Fibroblast of villous mesenchyme (primary cell): ENCODE data around the gene NFKBIE. TPM values are rescaled to one million over a fixed set of nuclear protein-coding genes. Genes with fewer than 3 reads are reported as not detected.
A peak's percentile ranks its signal among the peaks of the same experiment; 100 is the strongest.

Experiments used
- DNase-seq: peaks from one replicate; pipeline ENCODE4 v3.0.0-alpha.2; 2010; ENCODE audit warnings: low read depth
- H3K4me3 ChIP-seq: 2 replicates; pipeline ENCODE4 v1.5.1; 2011; ENCODE audit warnings: low read depth, mild to moderate bottlenecking, low read length
- CTCF ChIP-seq: IDR thresholded peaks from 2 replicates; pipeline ENCODE4 v1.5.1; 2012; ENCODE audit warnings: low read depth, mild to moderate bottlenecking, low read length; ENCODE audit not compliant: insufficient read depth
- total RNA-seq: library from RNA; depleted of rRNA; stranded (reverse); fragments of >200 nt; gene quantifications from 2 replicates; pipeline ENCODE4 v1.2.3, GENCODE V29; 2012

Gene NFKBIE
- total RNA-seq, 1 donor = 17.7 TPM

DNA sequence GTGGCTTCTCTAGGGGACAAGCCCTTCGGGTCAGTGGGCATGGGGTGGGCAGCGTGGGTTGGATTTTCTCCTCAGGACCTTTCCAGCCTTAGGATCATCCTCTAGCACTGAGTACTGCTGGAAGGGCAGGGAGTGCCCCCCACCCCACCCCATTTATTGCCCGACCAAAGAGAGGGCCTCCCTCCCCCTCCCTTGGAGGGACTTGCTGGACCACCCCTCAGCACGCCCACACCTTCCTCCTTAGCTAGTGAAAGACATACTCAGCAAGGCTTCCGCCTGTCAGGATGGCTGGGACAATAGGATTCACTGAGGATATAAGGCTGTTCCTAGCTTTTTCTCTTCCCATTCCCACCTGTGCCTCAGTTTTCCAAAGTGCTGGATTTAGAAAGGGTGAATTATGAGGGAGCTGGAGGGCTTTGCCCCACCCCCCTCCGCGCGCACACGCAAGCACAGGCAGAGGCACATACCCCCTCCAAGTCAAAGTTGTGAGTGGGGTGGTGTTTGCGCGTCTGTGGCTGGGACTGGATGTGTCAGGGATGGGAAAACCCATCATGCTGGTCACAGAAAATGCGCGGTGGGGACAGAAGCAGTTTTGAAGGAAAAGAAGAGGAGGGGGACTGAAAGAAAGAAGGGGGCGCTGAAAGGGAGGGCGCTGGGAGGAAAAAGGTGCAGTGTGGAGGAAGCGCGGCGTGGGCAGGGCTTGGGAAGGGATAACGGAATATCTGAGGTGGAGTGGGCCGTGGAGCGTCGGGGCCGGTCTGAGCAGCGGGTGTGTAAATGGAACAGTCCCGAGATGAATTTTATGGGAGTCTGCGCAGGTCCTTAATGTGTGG lies 42.6 kb downstream of the NFKBIE start:
- DNase-seq = no peak
- peak overlapping the region; percentile 61 for H3K4me3 ChIP-seq
- TF ChIP-seq CTCF = no peak

DNA sequence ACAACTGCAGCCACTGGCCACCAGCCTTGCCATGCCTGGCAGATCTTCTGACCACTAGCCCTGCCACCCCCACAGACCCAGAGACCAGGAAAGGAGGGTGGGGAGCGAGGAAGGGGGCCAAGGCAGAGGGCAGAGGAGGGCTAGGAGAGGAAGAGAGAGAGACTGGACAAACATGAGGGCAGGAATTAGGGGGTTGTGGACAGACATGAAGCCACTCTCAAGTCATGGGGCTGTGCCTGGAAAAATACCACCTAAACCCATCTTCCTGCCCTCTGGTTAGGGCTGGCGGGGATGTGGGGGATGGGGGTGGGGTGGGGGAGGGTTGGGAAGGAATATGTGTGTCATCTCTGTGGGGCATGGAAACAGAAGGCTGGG lies 43.4 kb downstream of the NFKBIE start:
- TF ChIP-seq CTCF = no peak

GRCh38 chr6:44221291-44221960 lies 43.9 kb downstream of the NFKBIE start:
- H3K4me3 ChIP-seq = no peak overlapping the region
- peak; percentile 84 for TF ChIP-seq CTCF
- peak; percentile 90 for DNase-seq

More for the DNA sequence above, 43.4 kb downstream of the NFKBIE start:
- DNase-seq = no peak
- H3K4me3 ChIP-seq = no peak overlapping the region

- no peak for DNase-seq
- TF ChIP-seq CTCF = no peak
- H3K4me3 ChIP-seq = no peak overlapping the region
These were observed 44.4 kb downstream of the NFKBIE start for GRCh38 chr6:44220913-44221290.

DNA sequence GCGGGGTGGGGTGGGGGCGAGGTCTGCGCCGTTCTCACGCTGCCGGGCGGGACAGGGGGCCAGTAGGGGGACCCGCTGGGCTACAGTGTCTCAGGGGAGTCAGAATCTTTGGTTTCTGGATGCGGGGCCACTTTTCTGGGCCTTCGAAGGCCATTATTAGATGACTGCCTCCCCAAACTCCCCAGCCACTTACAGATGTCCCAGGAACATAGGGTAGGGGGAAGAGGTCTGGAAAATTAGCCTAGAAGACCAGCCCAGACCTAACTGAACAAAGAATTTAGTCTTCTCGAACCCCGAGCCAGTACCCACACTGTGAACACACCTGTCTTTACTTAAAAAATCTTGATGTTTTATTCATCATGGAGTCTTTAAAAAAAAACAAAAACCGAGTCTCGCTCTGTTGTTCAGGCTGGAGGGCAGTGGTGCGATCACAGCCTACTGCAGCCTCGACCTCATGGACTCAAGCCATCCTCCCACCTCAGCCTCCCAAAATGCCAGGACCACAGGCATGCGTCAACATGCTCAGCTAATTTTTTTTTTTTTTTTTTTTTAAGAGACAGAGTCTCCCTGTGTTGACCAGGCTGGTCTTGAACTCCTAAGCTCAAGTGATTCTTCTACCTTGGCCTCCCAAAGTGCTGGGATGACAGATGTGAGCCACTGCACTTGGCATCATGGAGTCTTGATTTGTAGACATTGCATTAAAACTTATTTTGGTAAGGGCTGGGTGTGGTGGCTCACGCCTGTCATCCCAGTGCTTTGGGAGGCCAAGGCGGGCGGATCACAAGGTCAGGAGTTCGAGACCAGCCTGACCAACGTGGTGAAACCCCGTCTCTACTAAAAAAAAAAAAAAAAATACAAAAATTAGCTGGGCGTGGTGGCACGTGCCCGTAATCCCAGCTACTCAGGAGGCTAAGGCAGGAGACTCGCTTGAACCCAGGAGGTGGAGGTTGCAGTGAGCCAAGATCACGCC lies 45.3 kb downstream of the NFKBIE start:
- TF ChIP-seq CTCF = no peak

DNA sequence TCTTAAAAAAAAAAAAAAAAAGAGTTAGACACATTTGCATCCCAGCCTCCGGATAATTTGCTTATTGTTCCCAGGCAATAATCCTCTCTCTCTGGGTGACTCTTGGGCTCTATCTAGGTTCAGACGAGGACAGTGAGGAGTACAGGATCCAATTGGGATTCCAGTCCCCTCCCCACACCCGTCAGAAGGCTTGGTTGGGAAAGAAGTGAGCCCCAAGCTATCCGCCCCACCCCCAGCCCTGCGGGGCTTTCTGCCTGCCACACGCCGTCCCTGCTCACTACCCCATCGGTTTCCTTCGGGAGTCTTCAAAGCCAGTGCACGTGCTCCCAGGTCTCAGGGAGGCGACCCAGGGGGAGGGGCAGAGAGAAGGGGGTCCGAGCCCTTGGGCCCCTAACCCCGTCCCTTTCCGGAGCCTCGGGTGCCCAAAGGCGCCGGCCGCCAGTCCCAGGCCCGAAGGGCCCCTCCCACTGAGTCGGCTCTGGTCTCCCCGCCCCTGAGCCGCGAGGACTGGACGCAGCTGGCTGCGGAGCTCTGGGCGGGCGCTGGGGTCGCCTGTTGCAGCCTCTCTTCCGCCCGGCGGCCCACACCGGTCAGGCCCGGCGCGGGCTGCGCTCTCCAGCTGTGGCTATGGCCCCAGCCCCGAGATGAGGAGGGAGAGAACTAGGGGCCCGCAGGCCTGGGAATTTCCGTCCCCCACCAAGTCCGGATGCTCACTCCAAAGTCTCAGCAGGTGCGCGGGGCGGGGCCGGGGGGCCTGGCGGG lies 46.1 kb downstream of the NFKBIE start:
- TF ChIP-seq CTCF = no peak
- peak overlapping the region; percentile 62 for H3K4me3 ChIP-seq
- peak; percentile 83 for DNase-seq

More for the DNA sequence above, 45.3 kb downstream of the NFKBIE start:
- no peak for DNase-seq
- peak overlapping the region; percentile 62 for H3K4me3 ChIP-seq
